ENCODE data around the gene EXT2.

EXT2 gene

GRCh38 chr11:44193856-44194255, 98.4 kb downstream of the EXT2 start:
- Histone ChIP-seq H3K27me3 (replicated peaks; ENCODE audit: control insufficient read depth, insufficient read depth, low read length) (no peaks in the 10 kb centered on the region), H3K36me3 (ENCODE audit: control insufficient read depth, insufficient read depth, low read length) (no peaks in the 10 kb centered on the region), H3K4me3 (replicated peaks; ENCODE audit: low read depth, low read length) (no peak overlapping the region)
- no peak for DNase-seq (ENCODE audit: extremely low read depth, insufficient read length)
- TF ChIP-seq CTCF (IDR thresholded peaks at IDR 0.05; ENCODE audit: insufficient read depth, low read length, poor library complexity, severe bottlenecking) = no peak

DNA sequence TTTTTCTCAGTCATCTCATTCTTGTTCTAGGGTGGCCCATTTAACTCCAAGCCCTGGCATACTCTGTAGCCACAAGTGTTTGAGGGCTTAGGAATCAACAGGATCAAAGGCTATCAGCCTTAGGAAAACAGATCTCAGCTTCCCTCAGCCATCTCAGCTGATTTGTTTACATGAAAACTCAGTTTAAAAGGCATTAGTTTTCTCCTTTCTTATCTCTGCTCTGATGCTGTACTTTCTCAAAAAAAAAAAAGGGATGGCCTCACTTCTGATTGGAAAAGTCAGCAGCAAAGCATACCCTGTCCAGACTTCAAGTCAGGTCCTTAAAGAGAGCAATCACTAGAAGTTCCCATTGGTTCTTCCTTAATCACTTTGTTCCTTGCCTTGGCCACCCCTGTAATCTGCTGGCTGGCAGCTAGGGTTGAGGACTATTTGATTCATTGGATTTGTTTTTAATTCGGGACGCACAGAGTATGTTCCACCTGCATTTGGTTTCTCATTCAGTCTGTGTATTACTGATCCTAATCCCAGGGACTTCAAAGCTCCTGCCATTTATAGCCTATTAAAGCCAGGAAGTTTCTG, 102.8 kb downstream of the EXT2 start:
- DNase-seq (ENCODE audit: extremely low read depth, insufficient read length) = no peak

GRCh38 chr11:44199298-44199697, 103.8 kb downstream of the EXT2 start:
- no peak for DNase-seq (ENCODE audit: extremely low read depth, insufficient read length)
- no peak for TF ChIP-seq CTCF (IDR thresholded peaks at IDR 0.05; ENCODE audit: insufficient read depth, low read length, poor library complexity, severe bottlenecking)

More for the DNA sequence above, 102.8 kb downstream of the EXT2 start:
- Histone ChIP-seq H3K27me3 (replicated peaks; ENCODE audit: control insufficient read depth, insufficient read depth, low read length) (no peaks in the 10 kb centered on the region), H3K36me3 (ENCODE audit: control insufficient read depth, insufficient read depth, low read length) (no peaks in the 10 kb centered on the region), H3K4me3 (replicated peaks; ENCODE audit: low read depth, low read length) (no peak overlapping the region)
- TF ChIP-seq CTCF (IDR thresholded peaks at IDR 0.05; ENCODE audit: insufficient read depth, low read length, poor library complexity, severe bottlenecking) = no peak

DNA sequence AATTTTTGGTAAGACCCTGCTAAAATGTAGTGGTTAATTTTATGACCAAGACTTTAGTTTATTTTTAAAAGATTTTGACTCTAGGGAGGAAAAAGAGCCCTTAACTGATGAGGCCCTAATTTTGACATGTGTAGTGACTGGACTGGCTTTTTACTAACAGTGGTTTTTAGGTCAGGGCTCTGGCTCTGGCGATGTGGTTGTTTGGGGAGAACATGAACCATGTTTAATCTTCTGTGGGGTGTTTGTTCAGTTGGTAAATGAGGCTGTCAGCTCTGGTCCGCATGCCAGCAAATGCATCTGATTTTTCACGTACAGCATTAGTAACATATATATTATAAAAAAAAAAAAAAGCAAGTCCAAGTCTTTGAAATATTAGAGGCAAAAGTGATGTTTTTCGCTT, 104.3 kb downstream of the EXT2 start:
- Histone ChIP-seq H3K36me3 (ENCODE audit: control insufficient read depth, insufficient read depth, low read length) (no peaks in the 10 kb centered on the region), H3K4me3 (replicated peaks; ENCODE audit: low read depth, low read length) (no peak overlapping the region), H3K27me3 (replicated peaks; ENCODE audit: control insufficient read depth, insufficient read depth, low read length) (no peaks in the 10 kb centered on the region)
- TF ChIP-seq CTCF (IDR thresholded peaks at IDR 0.05; ENCODE audit: insufficient read depth, low read length, poor library complexity, severe bottlenecking) = no peak
- DNase-seq (ENCODE audit: extremely low read depth, insufficient read length) = no peak

More at GRCh38 chr11:44199298-44199697, 103.8 kb downstream of the EXT2 start:
- Histone ChIP-seq H3K27me3 (replicated peaks; ENCODE audit: control insufficient read depth, insufficient read depth, low read length) (no peaks in the 10 kb centered on the region), H3K36me3 (ENCODE audit: control insufficient read depth, insufficient read depth, low read length) (no peaks in the 10 kb centered on the region), H3K4me3 (replicated peaks; ENCODE audit: low read depth, low read length) (no peak overlapping the region)

- no peak overlapping the region for H3K4me3 ChIP-seq (replicated peaks; ENCODE audit: low read depth, low read length)
- H3K36me3 ChIP-seq (ENCODE audit: control insufficient read depth, insufficient read depth, low read length) = no peaks in the 10 kb centered on the region
- no peaks in the 10 kb centered on the region for H3K27me3 ChIP-seq (replicated peaks; ENCODE audit: control insufficient read depth, insufficient read depth, low read length)
- TF ChIP-seq CTCF (IDR thresholded peaks at IDR 0.05; ENCODE audit: insufficient read depth, low read length, poor library complexity, severe bottlenecking) = no peak
- no peak for DNase-seq (ENCODE audit: extremely low read depth, insufficient read length)
These were observed 108.0 kb downstream of the EXT2 start for GRCh38 chr11:44203270-44204043.
